Cardiac muscle cell (in vitro differentiated cells and primary cell): ENCODE measurements around the gene WDR88. TPM values are rescaled to one million over a fixed set of nuclear protein-coding genes. Genes with fewer than 3 reads are reported as not detected.

Experiments
- DNase-seq, 2 donors: peaks; one replicate each; pipeline versions ENCODE4 v3.0.0 to v3.0.0-alpha.2; 2010 to 2017; ENCODE audit warnings: low read depth in 1 of 2, low spot score in 1 of 2
- H3K27ac ChIP-seq: fragments of 200-600 bp; sonication (generic); 2 replicates; pipeline ENCODE4 v1.5.1; 2016
- H3K27me3 ChIP-seq: fragments of 200-600 bp; sonication (generic); 2 replicates; pipeline ENCODE4 v1.6.0; 2016; ENCODE audit warnings: control low read depth
- H3K36me3 ChIP-seq: fragments of 200-600 bp; sonication (generic); 2 replicates; pipeline ENCODE4 v1.5.1; 2016; ENCODE audit warnings: control low read depth
- H3K4me1 ChIP-seq: fragments of 200-600 bp; sonication (generic); 2 replicates; pipeline ENCODE4 v1.8.1; 2017; ENCODE audit warnings: low read depth, mild to moderate bottlenecking, mixed run types
- H3K4me3 ChIP-seq: fragments of 200-600 bp; sonication (generic); 2 replicates; pipeline ENCODE4 v1.5.1; 2016; ENCODE audit warnings: mild to moderate bottlenecking
- H3K9me3 ChIP-seq: fragments of 200-600 bp; sonication (generic); 2 replicates; pipeline ENCODE4 v1.5.1; 2017; ENCODE audit warnings: low read depth, mild to moderate bottlenecking, control low read depth
- polyA plus RNA-seq: library from polyadenylated mRNA; unstranded; fragments of >200 nt; fragmentation: Nextera tagmentation; extraction: Ambion mirVana; gene quantifications from 2 replicates; pipeline ENCODE4 v1.2.1, GENCODE V29; 2016
- total RNA-seq: library from RNA; depleted of rRNA; stranded (reverse); fragments of >200 nt; gene quantifications from 2 replicates; pipeline ENCODE4 v1.2.3, GENCODE V29; 2016
- TF ChIP-seq, protein P1 (sequence below): IDR thresholded peaks from 2 replicates; pipeline ENCODE4 v1.5.1; 2012; ENCODE audit warnings: low read depth, mild to moderate bottlenecking, low read length

Gene WDR88
- total and polyA plus RNA-seq, 2 experiments from 2014 or later: 0.78 TPM; not detected in 1

DNA sequence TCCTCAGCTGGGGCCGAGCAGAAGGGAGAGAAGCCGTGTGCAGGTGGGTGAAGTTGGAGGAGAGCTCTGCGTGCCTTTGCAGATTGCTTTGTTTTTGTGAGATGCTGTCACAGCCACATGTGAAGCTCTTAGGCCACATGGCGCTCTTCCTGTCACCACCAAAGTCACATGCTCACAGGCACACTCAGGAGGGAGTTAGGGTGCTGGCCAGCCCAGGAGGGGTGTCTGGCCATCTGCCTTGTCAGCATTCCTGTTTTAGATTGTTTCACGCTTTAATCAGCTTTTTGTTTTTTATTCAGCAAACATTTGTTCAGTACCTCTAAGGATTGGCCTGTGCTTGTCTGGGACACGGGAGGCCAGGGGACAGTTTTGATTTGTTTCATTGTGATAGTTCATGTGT lies 29.0 kb upstream of the WDR88 start:
- TF ChIP-seq, protein P1, sequence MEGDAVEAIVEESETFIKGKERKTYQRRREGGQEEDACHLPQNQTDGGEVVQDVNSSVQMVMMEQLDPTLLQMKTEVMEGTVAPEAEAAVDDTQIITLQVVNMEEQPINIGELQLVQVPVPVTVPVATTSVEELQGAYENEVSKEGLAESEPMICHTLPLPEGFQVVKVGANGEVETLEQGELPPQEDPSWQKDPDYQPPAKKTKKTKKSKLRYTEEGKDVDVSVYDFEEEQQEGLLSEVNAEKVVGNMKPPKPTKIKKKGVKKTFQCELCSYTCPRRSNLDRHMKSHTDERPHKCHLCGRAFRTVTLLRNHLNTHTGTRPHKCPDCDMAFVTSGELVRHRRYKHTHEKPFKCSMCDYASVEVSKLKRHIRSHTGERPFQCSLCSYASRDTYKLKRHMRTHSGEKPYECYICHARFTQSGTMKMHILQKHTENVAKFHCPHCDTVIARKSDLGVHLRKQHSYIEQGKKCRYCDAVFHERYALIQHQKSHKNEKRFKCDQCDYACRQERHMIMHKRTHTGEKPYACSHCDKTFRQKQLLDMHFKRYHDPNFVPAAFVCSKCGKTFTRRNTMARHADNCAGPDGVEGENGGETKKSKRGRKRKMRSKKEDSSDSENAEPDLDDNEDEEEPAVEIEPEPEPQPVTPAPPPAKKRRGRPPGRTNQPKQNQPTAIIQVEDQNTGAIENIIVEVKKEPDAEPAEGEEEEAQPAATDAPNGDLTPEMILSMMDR: no peak
- H3K9me3 ChIP-seq: no peaks in the 10 kb centered on the region

DNA sequence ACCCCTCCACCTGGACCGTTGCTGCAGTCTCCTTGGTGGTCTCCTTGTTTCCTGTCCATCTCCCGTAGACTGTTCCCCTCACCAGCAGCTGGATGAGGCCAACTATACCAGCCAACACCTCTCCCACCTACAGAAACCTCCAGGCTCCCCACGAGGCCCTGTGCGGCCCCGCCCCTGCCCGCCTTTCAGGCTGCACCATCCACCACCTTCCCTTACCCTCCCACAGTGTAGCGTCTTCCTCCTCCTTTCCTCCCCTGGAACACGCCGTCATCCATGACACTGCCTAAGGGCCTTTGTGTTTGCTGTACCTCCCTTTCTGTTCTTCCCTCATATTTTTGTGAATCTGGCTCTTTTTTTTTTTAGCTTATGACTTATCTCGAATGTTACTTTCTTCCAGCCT lies 23.8 kb upstream of the WDR88 start:
- Histone ChIP-seq H3K9me3 (no peaks in the 10 kb centered on the region), H3K36me3 (peaks cover 35% of the 10 kb centered on the region)

More for the DNA sequence above, 29.0 kb upstream of the WDR88 start:
- Histone ChIP-seq H3K4me3 (no peak overlapping the region), H3K36me3 (peaks cover 34% of the 10 kb centered on the region), H3K4me1 (no peaks in the 10 kb centered on the region), H3K27me3 (no peaks in the 10 kb centered on the region), H3K27ac (no peak overlapping the region)
- no peak for DNase-seq

DNA sequence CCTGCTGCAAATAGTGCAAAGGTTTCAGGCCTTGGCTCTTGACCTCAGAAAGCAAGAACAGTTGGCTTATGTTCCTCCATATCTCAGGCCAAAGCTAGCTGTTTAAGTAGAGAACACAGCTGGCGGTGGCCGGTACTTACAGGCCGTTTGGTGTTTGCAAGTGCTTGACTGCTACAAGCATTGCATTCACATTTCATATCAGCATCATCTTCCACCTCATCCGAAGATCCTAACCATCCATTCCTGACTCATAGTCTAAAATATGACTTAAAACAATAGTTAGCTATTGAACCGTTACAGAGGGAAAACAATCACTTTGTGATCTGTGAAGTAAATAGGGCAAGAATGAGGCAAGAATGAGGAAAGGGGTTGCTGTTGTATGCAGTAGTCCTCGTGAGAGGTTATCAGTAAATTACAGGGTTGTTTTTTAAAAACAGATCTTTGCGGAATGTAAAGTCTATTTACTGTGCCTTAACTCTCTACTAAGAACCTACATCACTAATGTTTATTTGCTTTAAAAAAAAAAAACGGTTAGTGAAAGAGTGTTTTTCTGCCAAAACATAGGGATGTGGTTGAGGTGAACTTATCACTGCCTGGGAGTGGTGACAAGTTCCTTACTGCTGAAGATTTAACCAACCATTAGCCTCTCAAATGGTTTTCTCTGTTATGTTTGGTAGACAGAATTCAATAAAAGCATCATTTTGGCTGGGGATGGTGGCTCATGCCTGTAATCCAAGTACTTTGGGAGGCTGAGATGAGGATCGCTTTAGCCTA lies 21.6 kb upstream of the WDR88 start:
- H3K4me3 ChIP-seq: no peak overlapping the region
- no peaks in the 10 kb centered on the region for H3K27me3 ChIP-seq
- TF ChIP-seq, protein P1: no peak
- H3K27ac ChIP-seq: no peak overlapping the region
- no peaks in the 10 kb centered on the region for H3K4me1 ChIP-seq
- H3K36me3 ChIP-seq: peaks cover 44% of the 10 kb centered on the region
- H3K9me3 ChIP-seq: no peaks in the 10 kb centered on the region
- DNase-seq: peak in 1 of 2 donors; percentile 52

More for the DNA sequence above, 23.8 kb upstream of the WDR88 start:
- Histone ChIP-seq H3K4me1 (no peaks in the 10 kb centered on the region), H3K27me3 (no peaks in the 10 kb centered on the region), H3K4me3 (no peak overlapping the region), H3K27ac (no peak overlapping the region)
- TF ChIP-seq, protein P1: no peak
- DNase-seq: no peak

DNA sequence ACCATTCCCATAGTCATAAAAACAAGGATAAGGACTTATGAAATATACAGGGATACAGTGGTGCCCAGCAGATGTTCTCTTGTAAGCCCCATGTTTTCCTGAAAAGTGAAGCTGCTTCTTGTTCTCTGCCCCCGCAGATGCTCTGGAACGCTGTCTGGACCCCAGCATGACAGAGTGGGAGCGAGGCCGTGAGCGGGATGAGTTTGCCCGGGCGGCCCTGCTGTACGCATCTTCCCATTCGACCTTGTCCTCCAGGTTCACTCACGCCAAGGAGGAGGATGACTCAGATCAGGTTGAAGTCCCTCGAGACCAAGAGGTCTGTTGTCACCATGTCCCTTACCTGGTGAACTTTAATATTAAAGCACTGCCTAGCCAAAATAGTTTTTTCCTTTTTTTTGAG lies 20.3 kb upstream of the WDR88 start:
- no peaks in the 10 kb centered on the region for H3K4me1 ChIP-seq
- TF ChIP-seq, protein P1: no peak
- peaks cover 46% of the 10 kb centered on the region for H3K36me3 ChIP-seq
- H3K4me3 ChIP-seq: no peak overlapping the region
- H3K27me3 ChIP-seq: no peaks in the 10 kb centered on the region
- DNase-seq: no peak
- H3K9me3 ChIP-seq: no peaks in the 10 kb centered on the region
- no peak overlapping the region for H3K27ac ChIP-seq

DNA sequence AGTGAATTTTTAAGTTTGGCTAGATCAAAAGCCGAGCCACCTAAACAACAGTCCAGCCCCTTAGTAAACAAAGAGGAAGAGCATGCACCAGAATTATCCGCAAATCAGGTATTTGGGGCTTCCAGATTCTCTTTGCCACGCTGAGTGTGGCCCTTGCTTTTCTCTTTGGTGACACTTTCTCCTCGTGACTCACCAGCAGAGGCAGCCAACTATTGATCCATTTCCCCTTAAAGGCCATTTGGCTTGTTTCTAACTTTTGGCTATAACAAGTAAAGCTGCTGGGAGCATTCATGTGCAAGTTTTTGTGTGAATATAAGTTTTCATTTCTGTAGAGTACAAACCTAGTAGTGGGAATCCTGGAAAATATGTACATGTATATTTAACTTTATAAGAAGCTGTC lies 17.6 kb upstream of the WDR88 start:
- peaks cover 47% of the 10 kb centered on the region for H3K36me3 ChIP-seq

More for the DNA sequence above, 17.6 kb upstream of the WDR88 start:
- Histone ChIP-seq H3K27me3 (no peaks in the 10 kb centered on the region), H3K27ac (no peak overlapping the region), H3K4me1 (no peaks in the 10 kb centered on the region), H3K4me3 (no peak overlapping the region), H3K9me3 (no peaks in the 10 kb centered on the region)
- TF ChIP-seq, protein P1: no peak
- no peak for DNase-seq
